Measurements from ENCODE around the gene ACOXL.

The ACOXL gene

DNA sequence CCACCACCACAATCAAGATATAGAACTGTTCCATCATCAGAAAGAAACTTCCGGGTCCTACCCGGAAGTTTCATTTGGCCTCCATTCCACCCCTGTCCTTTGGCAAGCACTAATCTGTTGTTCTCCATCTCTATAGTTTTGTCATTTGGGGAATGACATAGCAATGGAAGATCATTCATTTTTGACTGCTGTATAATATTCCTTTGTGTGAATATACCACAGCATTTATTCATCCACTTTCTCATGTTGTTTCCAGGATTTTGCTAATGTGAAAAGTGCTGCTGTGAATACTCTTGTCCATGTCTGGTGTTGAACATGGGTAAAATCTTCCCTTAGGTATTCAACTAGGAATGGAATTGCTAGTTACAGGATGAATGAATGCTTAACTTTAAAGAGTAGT lies 53.1 kb downstream of the ACOXL start:
- no peaks in the 10 kb centered on the region for H3K9me3 ChIP-seq (ENCODE audit: control insufficient read depth, low read length)
- H3K9ac ChIP-seq, result no peak overlapping the region
- H3K4me1 ChIP-seq, result no peaks in the 10 kb centered on the region
- no peak overlapping the region for H3K27ac ChIP-seq
- TF ChIP-seq CTCF (IDR thresholded peaks at IDR 0.05), result no peak
- no peaks in the 10 kb centered on the region for H3K36me3 ChIP-seq (ENCODE audit: control insufficient read depth, insufficient read depth, low read length)
- no peak overlapping the region for H3K4me2 ChIP-seq (ENCODE audit: low read length)
- H3K4me3 ChIP-seq (ENCODE audit: low read depth, low read length), result no peak overlapping the region
- no peaks in the 10 kb centered on the region for H3K79me2 ChIP-seq
- no peaks in the 10 kb centered on the region for H3K27me3 ChIP-seq (ENCODE audit: control insufficient read depth, insufficient read depth, low read length)
- no peak overlapping the region for H2AFZ ChIP-seq

- no peak overlapping the region for H3K4me3 ChIP-seq (ENCODE audit: low read depth, low read length)
- no peak overlapping the region for H2AFZ ChIP-seq
- no peaks in the 10 kb centered on the region for H3K9me3 ChIP-seq (ENCODE audit: control insufficient read depth, low read length)
- TF ChIP-seq CTCF (IDR thresholded peaks at IDR 0.05), result no peak
- no peak overlapping the region for H3K9ac ChIP-seq
- no peaks in the 10 kb centered on the region for H3K79me2 ChIP-seq
- no peaks in the 10 kb centered on the region for H3K4me1 ChIP-seq
- no peak overlapping the region for H3K27ac ChIP-seq
- H3K36me3 ChIP-seq (ENCODE audit: control insufficient read depth, insufficient read depth, low read length), result no peaks in the 10 kb centered on the region
- H3K4me2 ChIP-seq (ENCODE audit: low read length), result no peak overlapping the region
- no peaks in the 10 kb centered on the region for H3K27me3 ChIP-seq (ENCODE audit: control insufficient read depth, insufficient read depth, low read length)
Measured at GRCh38 chr2:110788976-110789375, 56.6 kb downstream of the ACOXL start.

DNA sequence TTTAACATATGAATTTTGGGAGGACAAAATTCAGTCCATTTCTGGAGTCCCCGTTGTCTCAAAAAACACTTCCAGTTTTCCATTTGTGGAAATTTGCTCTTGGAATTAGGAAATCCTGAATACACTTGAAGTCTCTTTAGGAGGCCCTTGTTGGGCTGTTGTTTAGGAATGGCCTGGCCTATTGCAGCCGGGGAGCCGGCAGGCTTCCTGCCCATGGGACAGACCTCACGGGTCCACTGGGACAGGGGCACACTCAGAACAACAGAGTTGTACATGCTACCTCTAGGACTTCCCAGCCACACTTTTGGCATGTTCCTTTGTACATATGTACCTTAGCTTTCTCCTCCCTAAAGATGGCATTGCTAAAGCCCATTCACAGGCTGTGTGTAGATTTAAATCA lies 57.3 kb downstream of the ACOXL start:
- no peak overlapping the region for H3K9ac ChIP-seq
- no peak for TF ChIP-seq CTCF (IDR thresholded peaks at IDR 0.05)
- no peak overlapping the region for H2AFZ ChIP-seq
- H3K9me3 ChIP-seq (ENCODE audit: control insufficient read depth, low read length), result no peaks in the 10 kb centered on the region
- no peak overlapping the region for H3K4me3 ChIP-seq (ENCODE audit: low read depth, low read length)
- H3K27ac ChIP-seq, result no peak overlapping the region
- no peaks in the 10 kb centered on the region for H3K79me2 ChIP-seq
- H3K27me3 ChIP-seq (ENCODE audit: control insufficient read depth, insufficient read depth, low read length), result no peaks in the 10 kb centered on the region
- H3K4me2 ChIP-seq (ENCODE audit: low read length), result no peak overlapping the region
- H3K36me3 ChIP-seq (ENCODE audit: control insufficient read depth, insufficient read depth, low read length), result no peaks in the 10 kb centered on the region
- H3K4me1 ChIP-seq, result no peaks in the 10 kb centered on the region

- Histone ChIP-seq H3K9me3 (ENCODE audit: control insufficient read depth, low read length) (no peaks in the 10 kb centered on the region), H3K36me3 (ENCODE audit: control insufficient read depth, insufficient read depth, low read length) (no peaks in the 10 kb centered on the region), H3K79me2 (no peaks in the 10 kb centered on the region), H2AFZ (no peak overlapping the region), H3K4me3 (ENCODE audit: low read depth, low read length) (no peak overlapping the region), H3K27me3 (ENCODE audit: control insufficient read depth, insufficient read depth, low read length) (no peaks in the 10 kb centered on the region), H3K4me2 (ENCODE audit: low read length) (no peak overlapping the region), H3K27ac (no peak overlapping the region), H3K4me1 (no peaks in the 10 kb centered on the region), H3K9ac (no peak overlapping the region)
- TF ChIP-seq CTCF (IDR thresholded peaks at IDR 0.05), result no peak
Measured at GRCh38 chr2:110790907-110791306, 58.5 kb downstream of the ACOXL start.

DNA sequence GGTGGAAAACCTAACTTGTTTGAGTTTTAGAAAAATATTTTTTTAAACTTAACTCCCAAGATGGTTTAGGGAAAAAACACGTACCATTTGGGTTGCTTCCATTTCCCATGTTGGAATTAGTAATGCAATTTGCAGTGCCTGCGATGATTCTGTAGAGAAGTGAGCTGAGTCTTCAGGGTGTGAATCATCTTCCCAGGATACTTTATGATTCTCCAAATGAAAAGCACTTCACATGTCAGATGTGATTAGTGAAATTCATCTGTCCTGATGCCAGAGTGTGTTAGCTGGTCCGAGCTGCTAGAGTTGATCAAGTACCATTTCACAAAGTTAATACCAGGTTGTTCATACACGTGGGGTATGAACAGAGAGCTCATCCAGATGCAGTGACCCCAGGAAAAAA lies 59.1 kb downstream of the ACOXL start:
- Histone ChIP-seq H3K27ac (no peak overlapping the region), H3K27me3 (ENCODE audit: control insufficient read depth, insufficient read depth, low read length) (no peaks in the 10 kb centered on the region), H3K4me1 (no peaks in the 10 kb centered on the region), H3K36me3 (ENCODE audit: control insufficient read depth, insufficient read depth, low read length) (no peaks in the 10 kb centered on the region), H3K4me2 (ENCODE audit: low read length) (no peak overlapping the region), H3K4me3 (ENCODE audit: low read depth, low read length) (no peak overlapping the region), H2AFZ (no peak overlapping the region), H3K9me3 (ENCODE audit: control insufficient read depth, low read length) (no peaks in the 10 kb centered on the region), H3K79me2 (no peaks in the 10 kb centered on the region), H3K9ac (no peak overlapping the region)
- no peak for TF ChIP-seq CTCF (IDR thresholded peaks at IDR 0.05)
